DOHH2 (cell line): ENCODE data around the gene AFG3L2.

Source experiments
- H3F3A ChIP-seq: fragments of 200-600 bp; sonication (generic), shearing (Covaris generic); 2 replicates; pipeline ENCODE4 v1.6.0; 2016; ENCODE audit warnings: antibody characterized with exemption, mild to moderate bottlenecking; ENCODE audit not compliant: control insufficient read depth, insufficient read depth
- H3K27ac ChIP-seq: fragments of 200-600 bp; sonication (generic); 2 replicates; pipeline ENCODE4 v1.5.1; 2014; ENCODE audit warnings: low read depth, mild to moderate bottlenecking, low read length, moderate library complexity
- H3K27me3 ChIP-seq: fragments of 200-600 bp; sonication (generic); 2 replicates; pipeline ENCODE4 v1.6.1; 2014; ENCODE audit warnings: mild to moderate bottlenecking, low read length, mixed read lengths; ENCODE audit not compliant: control insufficient read depth
- H3K36me3 ChIP-seq: fragments of 200-600 bp; sonication (generic); 2 replicates; pipeline ENCODE4 v1.6.1; 2014; ENCODE audit warnings: mild to moderate bottlenecking, low read length, moderate library complexity, mixed read lengths; ENCODE audit not compliant: control insufficient read depth
- H3K4me1 ChIP-seq: fragments of 200-600 bp; sonication (generic); 2 replicates; pipeline ENCODE4 v1.6.1; 2014; ENCODE audit warnings: mild to moderate bottlenecking, low read length, mixed read lengths; ENCODE audit not compliant: control insufficient read depth
- H3K4me2 ChIP-seq: fragments of 200-600 bp; sonication (generic); 2 replicates; pipeline ENCODE4 v1.6.0; 2014; ENCODE audit warnings: mild to moderate bottlenecking, low read length, moderate library complexity
- H3K4me3 ChIP-seq: fragments of 200-600 bp; sonication (generic); 2 replicates; pipeline ENCODE4 v1.5.1; 2014; ENCODE audit warnings: mild to moderate bottlenecking, low read length, mixed read lengths
- H3K79me2 ChIP-seq: fragments of 200-600 bp; sonication (generic); 2 replicates; pipeline ENCODE4 v1.6.1; 2014; ENCODE audit warnings: mild to moderate bottlenecking, low read length, mixed read lengths; ENCODE audit not compliant: control insufficient read depth
- H3K9me2 ChIP-seq: fragments of 200-600 bp; sonication (generic); replicated peaks from 2 replicates; pipeline ENCODE4 v1.6.1; 2014; ENCODE audit warnings: mild to moderate bottlenecking, low read length, mixed read lengths; ENCODE audit not compliant: control insufficient read depth
- H3K9me3 ChIP-seq: fragments of 200-600 bp; sonication (generic); 2 replicates; pipeline ENCODE4 v1.6.1; 2014; ENCODE audit warnings: antibody characterized with exemption, low read length, mixed read lengths; ENCODE audit not compliant: control insufficient read depth, insufficient read depth
- H4K20me1 ChIP-seq: fragments of 200-600 bp; sonication (generic); 2 replicates; pipeline ENCODE4 v1.6.0; 2014; ENCODE audit warnings: low read depth, mild to moderate bottlenecking, antibody characterized with exemption, low read length, moderate library complexity; ENCODE audit not compliant: control insufficient read depth, insufficient read depth
- EZH2phosphoT487 ChIP-seq: fragments of 200-600 bp; sonication (generic); IDR thresholded peaks from 2 replicates; pipeline ENCODE4 v1.6.1; 2017; ENCODE audit warnings: borderline replicate concordance, mild to moderate bottlenecking, antibody characterized with exemption, low read length, moderate library complexity, mixed read lengths
- TF ChIP-seq, protein P1 (sequence below): fragments of 200-600 bp; sonication (generic); IDR thresholded peaks from one replicate; pipeline ENCODE4 v1.5.1; 2014; ENCODE audit warnings: antibody characterized with exemption, mild to moderate bottlenecking, low read depth, low read length; ENCODE audit not compliant: poor library complexity, severe bottlenecking

Gene AFG3L2

DNA sequence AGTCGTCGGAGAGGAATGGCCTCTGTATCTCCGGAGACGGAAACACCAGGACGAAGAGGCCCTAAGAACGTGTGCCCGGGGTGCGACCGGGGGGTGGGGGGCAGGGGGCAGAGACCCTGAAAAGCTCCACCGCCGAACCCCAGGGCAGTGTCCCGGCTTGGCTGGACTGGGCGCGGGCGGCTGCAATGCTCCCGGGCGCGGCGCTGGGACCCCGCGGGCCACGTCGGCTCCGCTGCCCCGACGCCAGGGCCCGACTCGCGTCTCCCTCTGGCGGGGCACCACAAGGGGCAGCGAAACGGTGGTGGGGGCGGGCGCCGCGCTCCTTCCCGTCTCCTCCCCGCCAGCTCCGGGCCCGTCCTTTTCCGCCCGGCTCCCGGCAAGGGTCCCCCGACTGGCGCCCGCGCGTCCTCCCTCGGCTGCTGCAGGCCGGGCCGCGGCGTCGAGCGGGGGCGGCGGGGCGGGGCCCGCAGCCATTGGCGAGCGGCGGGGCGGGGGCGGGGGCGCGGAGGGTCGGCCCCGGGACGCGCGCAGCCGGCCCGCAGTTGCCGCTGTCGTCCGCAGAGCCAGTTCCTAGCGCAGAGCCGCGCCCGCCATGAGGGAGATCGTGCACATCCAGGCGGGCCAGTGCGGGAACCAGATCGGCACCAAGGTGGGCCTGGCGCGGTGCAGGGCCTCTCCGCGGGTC lies 69.2 kb downstream of the AFG3L2 start, which contains the start of gene TUBB6:
Gene TUBB6 (plus strand): TSS at position 541 of the 685 bp plus-strand sequence. CDS start 52 bp downstream, at position 593.
- no peaks in the 10 kb centered on the region for H3K36me3 ChIP-seq
- H3K27me3 ChIP-seq = peaks cover 3% of the 10 kb centered on the region; the same call in 1 of the 2 replicates
- no peak within 1 kb of the TSS for H3K4me3 ChIP-seq
- no peaks in the 10 kb centered on the region for H3K4me1 ChIP-seq
- no peaks in the 10 kb centered on the region for H3K9me2 ChIP-seq
- no peak within 1 kb of the TSS for H3K4me2 ChIP-seq
- TF ChIP-seq, protein P1, sequence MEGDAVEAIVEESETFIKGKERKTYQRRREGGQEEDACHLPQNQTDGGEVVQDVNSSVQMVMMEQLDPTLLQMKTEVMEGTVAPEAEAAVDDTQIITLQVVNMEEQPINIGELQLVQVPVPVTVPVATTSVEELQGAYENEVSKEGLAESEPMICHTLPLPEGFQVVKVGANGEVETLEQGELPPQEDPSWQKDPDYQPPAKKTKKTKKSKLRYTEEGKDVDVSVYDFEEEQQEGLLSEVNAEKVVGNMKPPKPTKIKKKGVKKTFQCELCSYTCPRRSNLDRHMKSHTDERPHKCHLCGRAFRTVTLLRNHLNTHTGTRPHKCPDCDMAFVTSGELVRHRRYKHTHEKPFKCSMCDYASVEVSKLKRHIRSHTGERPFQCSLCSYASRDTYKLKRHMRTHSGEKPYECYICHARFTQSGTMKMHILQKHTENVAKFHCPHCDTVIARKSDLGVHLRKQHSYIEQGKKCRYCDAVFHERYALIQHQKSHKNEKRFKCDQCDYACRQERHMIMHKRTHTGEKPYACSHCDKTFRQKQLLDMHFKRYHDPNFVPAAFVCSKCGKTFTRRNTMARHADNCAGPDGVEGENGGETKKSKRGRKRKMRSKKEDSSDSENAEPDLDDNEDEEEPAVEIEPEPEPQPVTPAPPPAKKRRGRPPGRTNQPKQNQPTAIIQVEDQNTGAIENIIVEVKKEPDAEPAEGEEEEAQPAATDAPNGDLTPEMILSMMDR = no peak
- no peak for TF ChIP-seq EZH2phosphoT487
- peaks cover 7% of the 10 kb centered on the region; the same call in 1 of the 2 replicates for H3K9me3 ChIP-seq
- H4K20me1 ChIP-seq = no peaks in the 10 kb centered on the region
- H3K79me2 ChIP-seq = no peaks in the 10 kb centered on the region
- no peaks in the 10 kb centered on the region for H3F3A ChIP-seq
- H3K27ac ChIP-seq = no peak within 1 kb of the TSS

DNA sequence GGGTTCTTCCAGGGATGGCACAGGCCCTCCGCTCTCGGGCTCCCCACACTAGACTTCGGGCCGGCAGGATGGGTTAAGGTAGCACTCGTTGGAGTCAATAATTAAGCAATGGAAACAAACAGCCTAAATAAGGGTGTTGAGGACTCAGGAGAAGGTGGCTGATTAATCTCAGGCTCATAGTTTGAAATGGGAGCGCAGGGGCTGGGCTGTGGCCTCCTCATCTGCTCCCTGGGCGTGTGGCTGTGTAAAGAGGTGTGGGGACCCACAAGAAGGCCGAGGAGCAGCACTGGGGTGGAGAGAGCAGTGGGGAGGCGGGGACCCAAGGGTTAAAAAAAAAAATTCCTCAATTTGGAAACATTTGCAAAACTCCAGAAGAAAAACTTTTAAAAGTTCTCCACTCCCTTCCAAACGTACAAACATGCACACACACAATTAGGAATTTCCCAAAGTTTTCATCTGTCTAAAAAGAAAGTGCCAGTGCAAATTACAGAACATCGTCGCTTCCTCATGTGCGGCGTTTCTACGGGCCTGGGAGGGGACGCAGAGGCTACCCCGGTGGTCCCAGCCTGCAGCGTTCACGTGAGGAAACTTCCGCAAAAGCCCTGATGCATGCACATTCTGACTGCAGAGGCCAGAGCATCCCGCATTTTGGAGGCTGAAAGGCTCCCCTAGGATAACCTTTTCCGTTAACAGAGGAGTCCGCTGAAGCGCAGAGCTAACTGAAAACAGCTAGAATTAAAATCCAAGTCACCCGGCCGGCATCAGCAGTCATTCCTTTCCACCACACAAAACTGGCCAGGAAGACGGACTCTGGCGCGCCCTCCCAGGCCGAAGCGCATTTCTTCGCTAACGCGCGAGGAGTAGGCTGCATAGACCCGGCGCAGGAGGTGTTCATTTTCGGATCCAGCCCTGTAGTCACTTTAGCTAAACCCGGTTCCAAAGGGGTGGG lies 70.0 kb downstream of the AFG3L2 start:
- no peak overlapping the region for H3K4me3 ChIP-seq
- no peaks in the 10 kb centered on the region for H3K4me1 ChIP-seq
- H3K27ac ChIP-seq = no peak overlapping the region
- no peak overlapping the region for H3K4me2 ChIP-seq
- H3K79me2 ChIP-seq = no peaks in the 10 kb centered on the region
- no peaks in the 10 kb centered on the region for H3K9me2 ChIP-seq
- TF ChIP-seq, protein P1 = no peak
- TF ChIP-seq EZH2phosphoT487 = no peak
- peaks cover 3% of the 10 kb centered on the region; the same call in 1 of the 2 replicates for H3K27me3 ChIP-seq
- no peaks in the 10 kb centered on the region for H3F3A ChIP-seq
- H3K36me3 ChIP-seq = no peaks in the 10 kb centered on the region
- H4K20me1 ChIP-seq = no peaks in the 10 kb centered on the region
- 0 out of 2 replicates have a peak, but pooled peaks cover 4% of the 10 kb centered on the region for H3K9me3 ChIP-seq

DNA sequence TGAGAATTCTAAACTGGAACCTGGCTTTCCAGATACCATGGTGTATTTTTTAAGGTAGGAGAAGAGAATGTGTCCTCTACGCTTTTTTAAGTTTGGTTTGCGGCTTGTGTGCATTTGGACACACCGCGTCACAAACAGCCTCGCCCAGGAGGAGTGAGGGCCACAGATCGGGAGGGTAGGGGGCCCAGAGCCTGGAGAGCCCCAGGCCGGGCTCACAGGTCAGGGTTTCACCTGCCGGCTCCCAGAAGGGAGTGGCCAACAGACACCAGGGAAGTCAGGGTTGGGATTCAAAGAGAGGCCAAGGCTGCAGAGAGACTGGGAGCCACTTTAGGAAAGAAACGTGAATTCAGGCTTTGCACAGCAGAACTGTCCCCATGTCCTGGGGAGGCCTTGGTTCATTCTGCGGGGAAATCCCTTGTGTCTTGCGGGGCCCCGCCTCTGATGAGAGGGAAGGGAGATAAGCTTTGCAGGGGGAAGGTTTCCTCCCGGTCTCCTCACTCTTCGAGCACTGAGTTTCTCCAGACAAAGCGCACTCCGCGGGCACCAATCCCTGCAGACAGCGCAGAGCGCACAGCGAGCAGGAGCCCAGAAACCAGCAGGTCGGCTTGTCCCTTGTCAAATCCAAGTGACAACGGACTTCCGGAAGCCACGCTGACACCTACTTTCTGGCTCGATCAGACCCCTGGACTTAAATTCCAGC lies 70.9 kb downstream of the AFG3L2 start:
- H4K20me1 ChIP-seq = no peaks in the 10 kb centered on the region
- no peak for TF ChIP-seq EZH2phosphoT487
- TF ChIP-seq, protein P1 = no peak
- no peaks in the 10 kb centered on the region for H3K9me2 ChIP-seq
- H3K4me3 ChIP-seq = no peak overlapping the region
- no peaks in the 10 kb centered on the region for H3K4me1 ChIP-seq
- no peaks in the 10 kb centered on the region for H3K36me3 ChIP-seq
- H3F3A ChIP-seq = no peaks in the 10 kb centered on the region
- H3K79me2 ChIP-seq = no peaks in the 10 kb centered on the region
- no peak overlapping the region for H3K27ac ChIP-seq
- no peak overlapping the region for H3K4me2 ChIP-seq
- 0 out of 2 replicates have a peak, but pooled peaks cover 4% of the 10 kb centered on the region for H3K9me3 ChIP-seq
- peaks cover 3% of the 10 kb centered on the region; the same call in 1 of the 2 replicates for H3K27me3 ChIP-seq
